ENCODE results near the gene SH3RF1. TPM values are rescaled to one million over a fixed set of nuclear protein-coding genes. Genes with fewer than 3 reads are reported as not detected.

SH3RF1 gene
- total RNA-seq, 4 donors from 2014 or later = 10.0 to 11.8 (median 10.9) TPM

DNA sequence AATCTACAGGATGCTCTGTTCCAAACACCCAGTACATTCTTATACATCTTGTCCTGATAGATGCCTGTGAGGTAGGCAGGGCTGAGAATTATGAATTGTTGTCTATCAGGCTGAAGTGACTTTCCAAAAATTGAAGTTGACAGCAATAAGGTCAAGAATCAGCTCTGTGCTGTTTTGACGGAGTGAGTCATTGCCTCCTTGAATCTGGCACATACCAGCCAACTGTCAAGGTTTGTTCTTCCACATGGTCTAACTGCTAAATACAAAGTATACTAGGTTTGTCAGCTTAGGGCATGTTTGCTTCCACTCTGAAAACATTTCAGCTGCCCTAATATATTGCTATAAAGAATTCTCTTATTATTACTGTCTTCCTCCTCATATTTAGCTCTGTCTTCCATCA lies 32.3 kb downstream of the SH3RF1 start:
- H3K36me3 ChIP-seq = no peaks in the 10 kb centered on the region
- TF ChIP-seq, protein P1, sequence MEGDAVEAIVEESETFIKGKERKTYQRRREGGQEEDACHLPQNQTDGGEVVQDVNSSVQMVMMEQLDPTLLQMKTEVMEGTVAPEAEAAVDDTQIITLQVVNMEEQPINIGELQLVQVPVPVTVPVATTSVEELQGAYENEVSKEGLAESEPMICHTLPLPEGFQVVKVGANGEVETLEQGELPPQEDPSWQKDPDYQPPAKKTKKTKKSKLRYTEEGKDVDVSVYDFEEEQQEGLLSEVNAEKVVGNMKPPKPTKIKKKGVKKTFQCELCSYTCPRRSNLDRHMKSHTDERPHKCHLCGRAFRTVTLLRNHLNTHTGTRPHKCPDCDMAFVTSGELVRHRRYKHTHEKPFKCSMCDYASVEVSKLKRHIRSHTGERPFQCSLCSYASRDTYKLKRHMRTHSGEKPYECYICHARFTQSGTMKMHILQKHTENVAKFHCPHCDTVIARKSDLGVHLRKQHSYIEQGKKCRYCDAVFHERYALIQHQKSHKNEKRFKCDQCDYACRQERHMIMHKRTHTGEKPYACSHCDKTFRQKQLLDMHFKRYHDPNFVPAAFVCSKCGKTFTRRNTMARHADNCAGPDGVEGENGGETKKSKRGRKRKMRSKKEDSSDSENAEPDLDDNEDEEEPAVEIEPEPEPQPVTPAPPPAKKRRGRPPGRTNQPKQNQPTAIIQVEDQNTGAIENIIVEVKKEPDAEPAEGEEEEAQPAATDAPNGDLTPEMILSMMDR (IDR thresholded peaks at IDR 0.05) = no peak
- no peak for TF ChIP-seq POLR2AphosphoS5 (IDR thresholded peaks at IDR 0.05)
- TF ChIP-seq EP300 (IDR thresholded peaks at IDR 0.05) = no peak
- no peak for TF ChIP-seq POLR2A (IDR thresholded peaks at IDR 0.05; ENCODE audit: low read depth)
- 15% methylated on average over 1 of the region's 1 CpG for WGBS
- no peaks in the 10 kb centered on the region for H3K9me3 ChIP-seq
- peaks cover 36 to 51% (median 48%) of the 10 kb centered on the region in 4 donors for H3K4me1 ChIP-seq
- no peak for DNase-seq (ENCODE audit: extremely low spot score)
- H3K4me3 ChIP-seq = no peak overlapping the region
- intact Hi-C loops (cut with DNase I) = no loop called here
- no peaks in the 10 kb centered on the region for H3K27me3 ChIP-seq
- H3K27ac ChIP-seq (replicated peaks in 1 of 4) = no peak overlapping the region

DNA sequence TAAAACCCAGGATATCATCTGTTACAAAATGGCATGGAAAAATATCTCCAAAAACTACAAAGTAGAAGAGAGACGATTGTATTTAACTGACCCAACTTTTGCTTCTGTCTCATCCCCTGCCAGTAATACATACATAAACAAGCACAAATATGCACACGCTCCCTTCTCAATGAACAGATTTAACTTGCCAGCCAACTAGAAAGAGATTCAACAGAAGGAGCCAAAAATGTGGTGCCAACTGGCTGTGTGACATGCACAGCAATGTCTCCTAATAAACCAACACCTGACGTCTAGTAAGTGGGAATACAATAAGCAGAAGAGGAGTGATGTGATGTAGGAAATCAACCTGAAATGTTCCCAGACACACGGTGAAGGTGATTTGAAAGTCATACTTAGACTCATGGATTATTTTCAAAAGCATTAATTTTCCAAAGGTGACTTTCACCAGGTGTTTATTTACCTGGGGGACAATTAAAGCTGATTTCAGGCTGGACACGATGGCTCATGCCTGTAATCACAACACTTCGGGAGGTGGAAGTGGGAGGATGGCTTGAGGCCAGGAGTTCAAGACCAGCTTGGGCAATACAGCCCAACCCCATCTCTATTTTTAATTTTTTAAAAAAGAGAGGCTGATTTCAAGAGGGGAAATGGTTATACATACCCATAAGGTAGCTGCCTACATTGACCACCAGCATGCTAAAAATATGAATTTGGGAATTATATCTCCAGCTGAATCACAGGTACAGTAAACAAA lies 33.7 kb downstream of the SH3RF1 start:
- Histone ChIP-seq H3K4me3 (no peak overlapping the region), H3K9me3 (no peaks in the 10 kb centered on the region), H3K27me3 (no peaks in the 10 kb centered on the region), H3K4me1 (peaks cover 35 to 48% (median 46%) of the 10 kb centered on the region in 4 donors), H3K27ac (replicated peaks in 1 of 4) (peak overlapping the region in 2 of 4 donors; percentile 26 to 35), H3K36me3 (no peaks in the 10 kb centered on the region)
- intact Hi-C loops (cut with DNase I) = no loop called here
- DNase-seq (ENCODE audit: extremely low spot score) = peak; percentile 78
- 35% methylated on average over 6 of the region's 6 CpGs for WGBS
- TF ChIP-seq, protein P1 (IDR thresholded peaks at IDR 0.05) = no peak
- TF ChIP-seq POLR2AphosphoS5 (IDR thresholded peaks at IDR 0.05) = no peak
- TF ChIP-seq POLR2A (IDR thresholded peaks at IDR 0.05; ENCODE audit: low read depth) = no peak
- no peak for TF ChIP-seq EP300 (IDR thresholded peaks at IDR 0.05)

DNA sequence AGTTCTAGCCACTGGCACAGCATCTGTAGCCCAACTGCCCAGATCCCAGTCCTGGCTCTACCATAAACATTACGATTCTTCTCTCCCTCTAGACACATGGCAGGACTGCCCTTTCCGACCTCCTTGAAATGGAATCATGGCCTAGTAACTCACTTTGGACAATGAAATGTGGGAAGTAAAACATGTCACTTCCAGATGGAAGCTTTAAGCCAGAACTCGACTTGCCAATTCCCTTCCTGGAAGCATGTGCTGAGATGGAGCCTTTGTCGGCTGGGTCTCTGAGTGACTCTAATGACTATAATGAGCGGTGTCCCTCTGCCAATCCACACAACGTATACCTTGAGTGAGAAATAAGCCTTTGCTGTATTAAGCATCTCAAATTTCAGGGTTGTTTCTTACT lies 34.7 kb downstream of the SH3RF1 start:
- Histone ChIP-seq H3K27ac (replicated peaks in 1 of 4) (no peak overlapping the region), H3K36me3 (no peaks in the 10 kb centered on the region), H3K27me3 (no peaks in the 10 kb centered on the region), H3K9me3 (no peaks in the 10 kb centered on the region), H3K4me3 (no peak overlapping the region), H3K4me1 (peaks cover 35 to 48% (median 43%) of the 10 kb centered on the region in 4 donors)
- 87% methylated on average over 6 of the region's 6 CpGs for WGBS
- no peak for TF ChIP-seq POLR2AphosphoS5 (IDR thresholded peaks at IDR 0.05)
- TF ChIP-seq, protein P1 (IDR thresholded peaks at IDR 0.05) = no peak
- TF ChIP-seq EP300 (IDR thresholded peaks at IDR 0.05) = no peak
- TF ChIP-seq POLR2A (IDR thresholded peaks at IDR 0.05; ENCODE audit: low read depth) = no peak
- peak; percentile 87 for DNase-seq (ENCODE audit: extremely low spot score)
- intact Hi-C loops (cut with DNase I) = no loop called here

DNA sequence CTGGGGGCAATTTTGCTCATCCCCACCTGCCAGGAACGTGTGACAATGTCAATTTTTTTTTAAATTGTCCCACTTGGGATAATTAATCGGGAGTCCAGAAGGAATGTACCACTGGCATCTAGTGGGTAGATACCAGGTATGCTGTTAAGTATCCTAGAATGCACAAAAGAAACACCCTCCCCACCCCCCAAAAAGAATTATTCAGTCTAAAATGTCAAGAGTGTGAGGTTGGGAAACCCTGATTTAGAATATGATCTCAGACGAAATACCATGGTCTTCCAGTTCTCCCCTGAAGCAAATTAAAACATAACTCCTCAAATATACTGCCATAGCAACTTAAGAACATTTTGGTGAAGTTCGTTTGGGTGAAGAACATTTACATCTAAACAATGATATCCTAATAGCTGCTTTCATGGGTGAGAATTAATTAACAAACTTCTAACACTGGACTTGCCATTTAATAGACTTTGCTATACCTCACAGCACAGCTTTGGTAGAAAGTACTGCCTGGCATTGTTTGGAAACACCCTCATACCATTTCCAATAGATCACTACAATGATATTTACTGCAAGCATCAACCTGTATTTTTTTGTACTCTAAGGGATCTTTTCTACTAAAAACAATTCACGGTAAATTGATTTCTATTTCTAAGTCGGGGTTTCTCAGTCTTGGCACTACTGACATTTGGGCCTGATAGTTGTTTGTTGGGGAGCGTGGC lies 36.5 kb downstream of the SH3RF1 start:
- H3K4me1 ChIP-seq = peaks cover 38 to 50% (median 45%) of the 10 kb centered on the region in 4 donors
- no peaks in the 10 kb centered on the region for H3K36me3 ChIP-seq
- DNase-seq (ENCODE audit: extremely low spot score) = no peak
- TF ChIP-seq EP300 (IDR thresholded peaks at IDR 0.05) (no peak), POLR2AphosphoS5 (IDR thresholded peaks at IDR 0.05) (no peak), POLR2A (IDR thresholded peaks at IDR 0.05; ENCODE audit: low read depth) (no peak)
- TF ChIP-seq, protein P1 (IDR thresholded peaks at IDR 0.05) = no peak
- H3K4me3 ChIP-seq = no peak overlapping the region
- 75% methylated on average over 7 of the region's 7 CpGs for WGBS
- intact Hi-C loops (cut with DNase I) = no loop called here
- no peaks in the 10 kb centered on the region for H3K9me3 ChIP-seq
- no peak overlapping the region for H3K27ac ChIP-seq (replicated peaks in 1 of 4)
- no peaks in the 10 kb centered on the region for H3K27me3 ChIP-seq

Measured in esophagus muscularis mucosa (tissue), 4 donors.